NCI-H748 (cell line): Measurements from ENCODE around the gene NCBP2.

ENCODE experiments used
- DNase-seq: peaks from one replicate; lab custom pipeline; 2025; ENCODE audit not compliant: unreplicated experiment; lab: John Stamatoyannopoulos, UW

NCBP2 gene

GRCh38 chr3:196886144-196886543 is 56.2 kb downstream of the NCBP2 start:
- no peak for DNase-seq
